RWPE2 (cell line): ENCODE results near the gene JDP2.

Experiments used
- ATAC-seq: fragments of 200-7000 bp; cut with Tn5 transposase; 3 replicates; pipeline ENCODE4 v1.9.1; 2021; ENCODE audit warnings: low read depth
- DNase-seq: peaks from one replicate; pipeline ENCODE4 v3.0.0-alpha.2; 2020; ENCODE audit warnings: low spot score
- H3K27ac ChIP-seq: fragments of 450-650 bp; 2 replicates; pipeline ENCODE4 v1.5.1; 2017; ENCODE audit warnings: mild to moderate bottlenecking; ENCODE audit not compliant: poor library complexity, severe bottlenecking
- H3K27me3 ChIP-seq: fragments of 250-450 bp; sonication (Bioruptor Pico); 2 replicates; pipeline ENCODE4 v1.5.1; 2021; ENCODE audit warnings: mild to moderate bottlenecking, moderate library complexity; ENCODE audit not compliant: insufficient read depth, poor library complexity, severe bottlenecking
- H3K36me3 ChIP-seq: fragments of 250-450 bp; sonication (Bioruptor Pico); 2 replicates; pipeline ENCODE4 v1.5.1; 2020; ENCODE audit warnings: low read depth, mild to moderate bottlenecking, moderate library complexity
- H3K4me1 ChIP-seq: fragments of 250-450 bp; sonication (Bioruptor Pico); 2 replicates; pipeline ENCODE4 v1.5.1; 2021; ENCODE audit warnings: mild to moderate bottlenecking, moderate library complexity; ENCODE audit not compliant: insufficient read depth, poor library complexity, severe bottlenecking
- H3K4me3 ChIP-seq: fragments of 250-450 bp; sonication (Bioruptor Pico); 2 replicates; pipeline ENCODE4 v1.5.1; 2021; ENCODE audit warnings: mild to moderate bottlenecking, moderate library complexity; ENCODE audit not compliant: severe bottlenecking
- H3K9me3 ChIP-seq: fragments of 250-450 bp; sonication (Bioruptor Pico); 2 replicates; pipeline ENCODE4 v1.5.1; 2021; ENCODE audit warnings: mild to moderate bottlenecking, moderate library complexity; ENCODE audit not compliant: severe bottlenecking
- CTCF ChIP-seq: fragments of 450-650 bp; IDR thresholded peaks from one replicate; pipeline ENCODE4 v1.5.1; 2017; ENCODE audit warnings: mild to moderate bottlenecking, moderate library complexity; ENCODE audit not compliant: poor library complexity, severe bottlenecking

The JDP2 gene

GRCh38 chr14:75497191-75497590, 69.4 kb downstream of the JDP2 start:
- DNase-seq, result no peak
- H3K4me1 ChIP-seq, result no peaks in the 10 kb centered on the region
- ATAC-seq, result no peak
- H3K27me3 ChIP-seq, result no peaks in the 10 kb centered on the region
- H3K4me3 ChIP-seq, result no peak overlapping the region
- no peak for TF ChIP-seq CTCF
- no peak overlapping the region for H3K27ac ChIP-seq
- H3K36me3 ChIP-seq, result no peaks in the 10 kb centered on the region
- H3K9me3 ChIP-seq, result no peaks in the 10 kb centered on the region

GRCh38 chr14:75497701-75498100, 69.9 kb downstream of the JDP2 start:
- Histone ChIP-seq H3K4me3 (no peak overlapping the region), H3K36me3 (no peaks in the 10 kb centered on the region), H3K27ac (no peak overlapping the region), H3K9me3 (no peaks in the 10 kb centered on the region), H3K27me3 (no peaks in the 10 kb centered on the region), H3K4me1 (no peaks in the 10 kb centered on the region)
- TF ChIP-seq CTCF, result no peak
- DNase-seq (no peak), ATAC-seq (no peak)

- Histone ChIP-seq H3K9me3 (no peaks in the 10 kb centered on the region), H3K27me3 (no peaks in the 10 kb centered on the region), H3K36me3 (no peaks in the 10 kb centered on the region), H3K4me3 (no peak overlapping the region), H3K4me1 (no peaks in the 10 kb centered on the region), H3K27ac (no peak overlapping the region)
- ATAC-seq (no peak), DNase-seq (no peak)
- no peak for TF ChIP-seq CTCF
Measured at GRCh38 chr14:75499084-75499875, 71.5 kb downstream of the JDP2 start.

- no peak for DNase-seq
- H3K4me3 ChIP-seq, result no peak overlapping the region
- no peak for TF ChIP-seq CTCF
- ATAC-seq, result no peak
- H3K27ac ChIP-seq, result no peak overlapping the region
- H3K36me3 ChIP-seq, result no peaks in the 10 kb centered on the region
- no peaks in the 10 kb centered on the region for H3K9me3 ChIP-seq
- H3K27me3 ChIP-seq, result no peaks in the 10 kb centered on the region
- H3K4me1 ChIP-seq, result no peaks in the 10 kb centered on the region
Measured at GRCh38 chr14:75501080-75501479, 73.3 kb downstream of the JDP2 start.

GRCh38 chr14:75504411-75504810, 76.6 kb downstream of the JDP2 start:
- Histone ChIP-seq H3K4me3 (no peak overlapping the region), H3K4me1 (no peaks in the 10 kb centered on the region), H3K27me3 (no peaks in the 10 kb centered on the region), H3K36me3 (no peaks in the 10 kb centered on the region), H3K9me3 (peaks cover 7% of the 10 kb centered on the region), H3K27ac (no peak overlapping the region)
- ATAC-seq, result no peak
- no peak for TF ChIP-seq CTCF
- no peak for DNase-seq
